ENCODE data around the gene PLCB1. TPM values are rescaled to one million over a fixed set of nuclear protein-coding genes. Genes with fewer than 3 reads are reported as not detected.

Gene PLCB1
- total and polyA plus RNA-seq, 7 experiments from 2014 or later = 0.56 to 17.6 (median 2.3) TPM

DNA sequence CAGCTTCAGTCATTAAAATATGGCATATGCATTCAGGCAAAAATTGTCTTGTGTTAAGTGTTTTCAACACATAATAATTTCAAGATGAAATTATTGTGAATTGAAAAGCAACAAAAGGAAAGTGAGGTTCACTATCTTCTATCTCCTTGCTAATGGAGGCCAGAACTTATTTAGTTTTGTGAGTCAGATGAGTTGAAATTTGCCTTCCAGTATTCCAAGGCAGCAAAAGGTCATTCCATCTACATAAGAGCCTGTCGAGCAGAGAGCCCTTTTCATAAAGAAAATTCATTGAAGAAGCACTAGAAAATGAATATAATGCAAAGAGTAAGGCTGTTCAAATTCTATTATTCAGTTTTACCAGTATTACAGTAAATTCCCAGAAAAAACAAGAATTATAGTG is 274.3 kb downstream of the PLCB1 start:
- Mint-ChIP-seq H3K27me3 (peaks cover 0 to 11% (median 0%) of the 10 kb centered on the region in 5 donors), H3K36me3 (no peaks in the 10 kb centered on the region), H3K9me3 (peaks cover 0 to 2% (median 0%) of the 10 kb centered on the region in 11 donors), H3K27ac (no peak overlapping the region), H3K4me1 (no peaks in the 10 kb centered on the region), H3K4me3 (no peak overlapping the region)
- Histone ChIP-seq H3K27ac (ENCODE audit: low read depth, low read length) (no peak overlapping the region), H3K27me3 (ENCODE audit: control insufficient read depth in 2 of 2, insufficient read depth in 2 of 2, low read length in 2 of 2) (no peaks in the 10 kb centered on the region), H3K4me3 (ENCODE audit: low read length) (no peak overlapping the region), H3K36me3 (ENCODE audit: control insufficient read depth in 2 of 3, insufficient read depth in 3 of 3, low read length in 3 of 3) (no peaks in the 10 kb centered on the region), H3K9me3 (ENCODE audit: control insufficient read depth in 2 of 3, low read length in 3 of 3) (no peaks in the 10 kb centered on the region), H3K4me1 (ENCODE audit: control insufficient read depth in 2 of 2, insufficient read depth in 2 of 2, low read length in 2 of 2) (no peaks in the 10 kb centered on the region)
- POLR2A ChIA-PET = no interaction called here
- intact Hi-C loops (cut with micrococcal nuclease) = no loop called here
- CTCF ChIA-PET = no interaction called here
- ATAC-seq (no peak), DNase-seq (no peak)

DNA sequence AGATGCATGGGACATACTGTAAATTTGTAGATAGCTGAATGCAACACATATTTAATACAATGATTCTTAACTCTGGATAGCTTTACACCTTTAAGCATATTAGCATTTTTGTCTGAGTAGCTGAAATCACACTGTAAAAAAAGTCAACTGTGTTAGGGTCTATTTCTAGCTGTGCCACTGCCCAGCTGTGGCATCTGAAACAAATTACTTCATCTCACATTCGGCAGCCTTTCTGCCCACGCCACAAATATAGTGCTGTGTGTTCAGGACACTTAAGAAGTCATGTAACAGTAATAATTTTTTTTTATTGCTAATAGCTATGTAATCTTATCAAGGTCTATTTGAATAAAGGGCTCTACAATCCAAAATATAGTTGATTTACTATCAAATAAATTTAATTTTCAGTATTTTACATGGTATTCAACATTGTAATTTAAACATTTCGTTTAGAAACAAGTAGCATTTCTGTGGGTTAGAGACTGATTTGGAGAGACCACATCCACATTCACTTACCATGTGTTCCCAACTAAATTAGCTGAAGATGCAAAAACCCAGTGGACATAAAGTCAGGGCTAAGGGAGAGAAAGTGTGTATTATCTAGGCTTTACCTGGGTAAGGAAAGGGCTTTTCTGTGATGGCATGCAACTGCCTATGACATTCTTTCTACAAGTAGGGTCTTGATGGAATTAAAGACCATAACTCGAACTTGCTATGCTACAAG is 276.7 kb downstream of the PLCB1 start:
- no peaks in the 10 kb centered on the region for H3K4me1 Mint-ChIP-seq
- H3K4me1 ChIP-seq (ENCODE audit: control insufficient read depth in 2 of 2, insufficient read depth in 2 of 2, low read length in 2 of 2) = no peaks in the 10 kb centered on the region
- H3K36me3 Mint-ChIP-seq = no peaks in the 10 kb centered on the region
- H3K27me3 ChIP-seq (ENCODE audit: control insufficient read depth in 2 of 2, insufficient read depth in 2 of 2, low read length in 2 of 2) = no peaks in the 10 kb centered on the region
- ChIA-PET POLR2A (no interaction called here), CTCF (interaction anchor here (0.7 kb wide), 1 partner anchor 102 kb away, joined by 3 read pairs; no protein-coding TSS in a partner anchor)
- intact Hi-C loops (cut with micrococcal nuclease) = no loop called here
- no peak overlapping the region for H3K27ac Mint-ChIP-seq
- H3K4me3 Mint-ChIP-seq = no peak overlapping the region
- H3K4me3 ChIP-seq (ENCODE audit: low read length) = no peak overlapping the region
- DNase-seq (no peak), ATAC-seq (no peak)
- H3K27me3 Mint-ChIP-seq = peaks cover 0 to 6% (median 0%) of the 10 kb centered on the region in 5 donors
- H3K9me3 Mint-ChIP-seq = peaks cover 0 to 2% (median 0%) of the 10 kb centered on the region in 11 donors
- H3K27ac ChIP-seq (ENCODE audit: low read depth, low read length) = no peak overlapping the region
- H3K9me3 ChIP-seq (ENCODE audit: control insufficient read depth in 2 of 3, low read length in 3 of 3) = no peaks in the 10 kb centered on the region
- H3K36me3 ChIP-seq (ENCODE audit: control insufficient read depth in 2 of 3, insufficient read depth in 3 of 3, low read length in 3 of 3) = no peaks in the 10 kb centered on the region

- H3K9me3 Mint-ChIP-seq = peaks cover 0 to 2% (median 0%) of the 10 kb centered on the region in 11 donors
- H3K4me3 ChIP-seq (ENCODE audit: low read length) = no peak overlapping the region
- peaks cover 0 to 2% (median 0%) of the 10 kb centered on the region in 5 donors for H3K27me3 Mint-ChIP-seq
- H3K27ac ChIP-seq (ENCODE audit: low read depth, low read length) = no peak overlapping the region
- ChIA-PET POLR2A (no interaction called here), CTCF (no interaction called here)
- H3K27ac Mint-ChIP-seq = no peak overlapping the region
- no peak for DNase-seq
- intact Hi-C loops (cut with micrococcal nuclease) = no loop called here
- H3K36me3 ChIP-seq (ENCODE audit: control insufficient read depth in 2 of 3, insufficient read depth in 3 of 3, low read length in 3 of 3) = no peaks in the 10 kb centered on the region
- no peaks in the 10 kb centered on the region for H3K4me1 ChIP-seq (ENCODE audit: control insufficient read depth in 2 of 2, insufficient read depth in 2 of 2, low read length in 2 of 2)
- H3K36me3 Mint-ChIP-seq = no peaks in the 10 kb centered on the region
- H3K4me1 Mint-ChIP-seq = no peaks in the 10 kb centered on the region
- no peaks in the 10 kb centered on the region for H3K9me3 ChIP-seq (ENCODE audit: control insufficient read depth in 2 of 3, low read length in 3 of 3)
- no peak overlapping the region for H3K4me3 Mint-ChIP-seq
- no peaks in the 10 kb centered on the region for H3K27me3 ChIP-seq (ENCODE audit: control insufficient read depth in 2 of 2, insufficient read depth in 2 of 2, low read length in 2 of 2)
- no peak for ATAC-seq
Observed at GRCh38 chr20:8413691-8414090, 281.6 kb downstream of the PLCB1 start.

DNA sequence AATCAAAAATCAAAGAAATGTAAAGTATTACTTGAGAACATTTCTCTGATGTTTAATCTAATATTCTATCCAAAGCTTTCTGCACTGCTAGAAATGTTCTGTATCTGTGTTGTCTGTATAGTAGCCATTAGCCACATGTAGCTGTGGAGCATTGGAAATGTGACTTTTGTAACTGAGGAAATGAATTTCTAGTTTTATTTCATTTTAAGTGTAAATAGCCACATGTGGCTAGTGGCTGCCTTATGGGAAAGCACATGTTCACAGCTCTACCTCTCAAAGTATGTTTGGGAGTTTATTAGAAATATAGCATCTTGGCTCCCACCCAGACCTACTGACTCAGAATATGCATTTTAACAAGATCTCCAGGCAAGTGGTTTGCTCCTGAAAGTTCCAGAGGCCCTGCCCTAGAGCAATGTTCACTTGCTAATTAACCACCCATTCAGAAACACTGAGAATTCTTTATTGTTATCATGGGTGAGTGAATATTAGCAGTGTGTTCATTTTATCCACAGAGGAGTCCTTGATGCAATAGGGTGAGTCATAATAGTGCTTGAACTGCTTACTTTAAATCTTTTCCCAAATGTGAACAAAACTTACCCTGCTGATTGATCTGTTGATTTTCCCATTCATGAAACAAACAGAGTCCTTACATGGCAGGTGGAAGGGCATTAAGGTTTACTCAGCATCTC is 282.7 kb downstream of the PLCB1 start:
- Histone ChIP-seq H3K27ac (ENCODE audit: low read depth, low read length) (no peak overlapping the region), H3K4me1 (ENCODE audit: control insufficient read depth in 2 of 2, insufficient read depth in 2 of 2, low read length in 2 of 2) (no peaks in the 10 kb centered on the region), H3K4me3 (ENCODE audit: low read length) (no peak overlapping the region), H3K27me3 (ENCODE audit: control insufficient read depth in 2 of 2, insufficient read depth in 2 of 2, low read length in 2 of 2) (no peaks in the 10 kb centered on the region), H3K9me3 (ENCODE audit: control insufficient read depth in 2 of 3, low read length in 3 of 3) (no peaks in the 10 kb centered on the region), H3K36me3 (ENCODE audit: control insufficient read depth in 2 of 3, insufficient read depth in 3 of 3, low read length in 3 of 3) (no peaks in the 10 kb centered on the region)
- no peak for DNase-seq
- ChIA-PET CTCF (no interaction called here), POLR2A (no interaction called here)
- peaks cover 0 to 2% (median 0%) of the 10 kb centered on the region in 11 donors for H3K9me3 Mint-ChIP-seq
- H3K4me3 Mint-ChIP-seq = no peak overlapping the region
- ATAC-seq = no peak
- intact Hi-C loops (cut with micrococcal nuclease) = no loop called here
- no peaks in the 10 kb centered on the region for H3K4me1 Mint-ChIP-seq
- no peaks in the 10 kb centered on the region for H3K36me3 Mint-ChIP-seq
- H3K27ac Mint-ChIP-seq = no peak overlapping the region
- peaks cover 0 to 2% (median 0%) of the 10 kb centered on the region in 5 donors for H3K27me3 Mint-ChIP-seq

DNA sequence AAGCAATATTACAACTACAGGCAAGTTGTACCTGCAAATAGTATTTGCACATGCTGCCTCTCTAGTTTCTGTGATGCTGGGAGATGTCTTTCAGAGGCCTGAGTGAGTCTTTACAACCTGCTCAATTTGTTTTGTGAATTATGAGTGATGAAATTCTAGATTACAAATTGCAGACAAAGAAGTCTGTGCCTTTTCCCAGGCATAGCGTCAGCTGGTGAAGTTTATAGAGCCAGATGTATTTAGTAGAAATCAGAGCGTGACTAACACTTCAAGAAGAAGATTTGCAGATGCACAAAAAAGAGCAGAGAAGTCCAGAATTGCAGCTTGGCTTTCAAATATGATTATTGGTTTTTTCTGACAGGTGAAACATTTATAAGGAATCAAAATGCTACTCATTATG is 289.9 kb downstream of the PLCB1 start:
- ATAC-seq = no peak
- intact Hi-C loops (cut with micrococcal nuclease) = no loop called here
- Mint-ChIP-seq H3K4me1 (no peaks in the 10 kb centered on the region), H3K9me3 (peaks cover 0 to 2% (median 0%) of the 10 kb centered on the region in 11 donors), H3K4me3 (no peak overlapping the region), H3K27me3 (peaks cover 0 to 6% (median 0%) of the 10 kb centered on the region in 5 donors), H3K27ac (no peak overlapping the region), H3K36me3 (no peaks in the 10 kb centered on the region)
- Histone ChIP-seq H3K4me3 (ENCODE audit: low read length) (no peak overlapping the region), H3K9me3 (ENCODE audit: control insufficient read depth in 2 of 3, low read length in 3 of 3) (no peaks in the 10 kb centered on the region), H3K27ac (ENCODE audit: low read depth, low read length) (no peak overlapping the region), H3K27me3 (ENCODE audit: control insufficient read depth in 2 of 2, insufficient read depth in 2 of 2, low read length in 2 of 2) (no peaks in the 10 kb centered on the region), H3K4me1 (ENCODE audit: control insufficient read depth in 2 of 2, insufficient read depth in 2 of 2, low read length in 2 of 2) (no peaks in the 10 kb centered on the region), H3K36me3 (ENCODE audit: control insufficient read depth in 2 of 3, insufficient read depth in 3 of 3, low read length in 3 of 3) (no peaks in the 10 kb centered on the region)
- DNase-seq = no peak
- ChIA-PET POLR2A (no interaction called here), CTCF (no interaction called here)

DNA sequence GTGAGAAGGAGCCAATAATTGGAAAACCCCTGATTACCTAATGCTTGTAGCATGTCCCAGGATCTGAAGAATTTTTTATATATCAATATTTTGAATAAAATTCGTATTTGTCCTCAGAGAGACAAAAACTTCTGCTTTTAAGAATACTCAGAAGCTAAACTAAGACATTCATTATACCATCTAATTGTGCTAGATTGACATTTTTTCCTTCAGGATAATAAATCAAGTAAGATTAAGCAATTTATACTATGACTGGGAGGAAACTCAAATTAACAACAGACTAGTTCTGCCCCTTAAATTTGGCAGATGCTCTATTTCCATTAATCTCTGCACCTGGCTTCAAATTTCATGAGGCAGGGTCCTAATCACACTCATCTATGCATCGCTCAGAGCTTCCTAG is 291.4 kb downstream of the PLCB1 start:
- Histone ChIP-seq H3K4me1 (ENCODE audit: control insufficient read depth in 2 of 2, insufficient read depth in 2 of 2, low read length in 2 of 2) (peaks cover 0 to 1% of the 10 kb centered on the region in 2 donors), H3K36me3 (ENCODE audit: control insufficient read depth in 2 of 3, insufficient read depth in 3 of 3, low read length in 3 of 3) (no peaks in the 10 kb centered on the region), H3K4me3 (ENCODE audit: low read length) (no peak overlapping the region), H3K27ac (ENCODE audit: low read depth, low read length) (no peak overlapping the region), H3K9me3 (ENCODE audit: control insufficient read depth in 2 of 3, low read length in 3 of 3) (no peaks in the 10 kb centered on the region), H3K27me3 (ENCODE audit: control insufficient read depth in 2 of 2, insufficient read depth in 2 of 2, low read length in 2 of 2) (no peaks in the 10 kb centered on the region)
- intact Hi-C loops (cut with micrococcal nuclease) = no loop called here
- ATAC-seq = no peak
- no peak overlapping the region for H3K4me3 Mint-ChIP-seq
- DNase-seq = no peak
- no peaks in the 10 kb centered on the region for H3K36me3 Mint-ChIP-seq
- H3K9me3 Mint-ChIP-seq = peaks cover 0 to 2% (median 0%) of the 10 kb centered on the region in 11 donors
- H3K27ac Mint-ChIP-seq = no peak overlapping the region
- ChIA-PET CTCF (no interaction called here), POLR2A (no interaction called here)
- no peaks in the 10 kb centered on the region for H3K4me1 Mint-ChIP-seq
- H3K27me3 Mint-ChIP-seq = peaks cover 0 to 8% (median 0%) of the 10 kb centered on the region in 5 donors

GRCh38 chr20:8424010-8424409 is 291.9 kb downstream of the PLCB1 start:
- POLR2A ChIA-PET = no interaction called here
- CTCF ChIA-PET = no interaction called here
- Histone ChIP-seq H3K27ac (ENCODE audit: low read depth, low read length) (no peak overlapping the region), H3K4me1 (ENCODE audit: control insufficient read depth in 2 of 2, insufficient read depth in 2 of 2, low read length in 2 of 2) (peaks cover 0 to 6% of the 10 kb centered on the region in 2 donors), H3K9me3 (ENCODE audit: control insufficient read depth in 2 of 3, low read length in 3 of 3) (no peaks in the 10 kb centered on the region), H3K4me3 (ENCODE audit: low read length) (no peak overlapping the region), H3K27me3 (ENCODE audit: control insufficient read depth in 2 of 2, insufficient read depth in 2 of 2, low read length in 2 of 2) (no peaks in the 10 kb centered on the region), H3K36me3 (ENCODE audit: control insufficient read depth in 2 of 3, insufficient read depth in 3 of 3, low read length in 3 of 3) (no peaks in the 10 kb centered on the region)
- Mint-ChIP-seq H3K9me3 (peaks cover 0 to 2% (median 0%) of the 10 kb centered on the region in 11 donors), H3K27ac (no peak overlapping the region), H3K36me3 (no peaks in the 10 kb centered on the region), H3K4me3 (no peak overlapping the region), H3K27me3 (peaks cover 0 to 10% (median 0%) of the 10 kb centered on the region in 5 donors), H3K4me1 (no peaks in the 10 kb centered on the region)
- no peak for ATAC-seq
- no peak for DNase-seq
- intact Hi-C loops (cut with micrococcal nuclease) = no loop called here
